Stimulated activated naive CD4-positive, alpha-beta T cell treated with Interleukin-2 at 50 U/mL for 16 hours (primary cell): Measurements from ENCODE around the gene TCEAL7.
A peak's percentile ranks its signal among the peaks of the same experiment; 100 is the strongest.
"Not testable (repeated sequence)": the region's sequence is repeated elsewhere in the genome, so short reads cannot be mapped to it uniquely, and the experiment has no call there.

Experiments used
- DNase-seq: peaks from one replicate; lab custom pipeline; 2025; lab: John Stamatoyannopoulos, UW

Gene TCEAL7

DNA sequence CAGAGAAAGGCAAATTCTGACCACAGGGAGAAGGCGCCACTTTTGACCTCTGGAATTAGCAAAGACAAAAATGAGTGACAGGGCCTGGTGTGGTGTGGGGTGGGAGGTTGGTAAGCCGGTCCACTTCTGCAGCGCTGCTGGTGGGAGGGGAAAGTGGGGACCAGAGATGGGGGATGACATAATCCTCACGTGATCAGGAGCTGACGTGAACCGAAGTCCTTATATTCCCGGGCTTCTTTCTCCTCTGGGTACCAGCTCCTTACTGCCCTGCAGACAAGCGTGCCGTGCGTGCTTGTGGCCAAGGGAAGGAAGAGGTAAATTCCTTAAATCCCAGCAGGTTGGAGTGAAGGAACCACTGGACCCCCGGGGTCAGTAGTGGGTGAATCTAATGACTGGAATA, at the start of gene TCEAL7:
Gene TCEAL7, plus strand, starts transcription at position 249 of the 400 bp plus-strand sequence. CDS start 1,165 bp downstream, outside the sequence.
- DNase-seq, result no peak

DNA sequence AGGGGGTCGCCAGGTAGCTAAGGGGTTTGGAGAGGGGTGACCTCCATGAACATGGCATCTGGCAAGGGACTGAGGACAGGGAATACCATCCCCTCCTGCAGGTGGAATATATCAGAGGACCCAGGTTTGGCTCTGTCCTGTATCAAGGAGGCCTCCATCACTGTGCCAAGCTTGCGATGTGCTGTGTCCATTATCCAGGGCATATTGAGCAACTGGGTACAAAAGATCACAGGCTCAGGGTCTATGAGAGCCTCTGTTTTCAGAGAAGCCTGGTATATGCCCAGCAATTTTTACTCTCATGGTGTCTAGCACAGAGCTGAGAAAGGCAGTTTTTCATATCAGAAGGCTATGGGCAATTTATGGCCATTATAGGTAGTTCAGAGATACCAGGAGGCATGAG, 36.9 kb upstream of the TCEAL7 start:
- DNase-seq, result no peak

DNA sequence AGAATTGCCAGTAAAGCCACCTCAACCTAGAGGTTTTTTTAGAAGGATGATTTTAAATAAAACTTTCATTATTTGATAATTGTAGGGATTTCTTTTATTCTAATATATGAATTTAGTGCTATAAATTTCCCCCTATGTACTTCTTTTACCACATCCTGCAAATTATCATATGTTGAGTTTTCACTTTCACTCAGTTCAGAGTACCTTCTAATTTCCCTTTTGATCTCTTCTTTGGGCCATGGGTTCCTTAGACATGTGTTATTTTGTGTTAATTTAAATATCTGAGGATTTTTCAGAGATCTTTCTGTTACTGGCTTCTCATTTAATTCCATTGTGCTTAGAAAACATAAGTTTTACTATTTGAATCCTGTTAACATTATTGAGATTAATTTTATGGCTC, 25.3 kb upstream of the TCEAL7 start:
- no peak for DNase-seq

DNA sequence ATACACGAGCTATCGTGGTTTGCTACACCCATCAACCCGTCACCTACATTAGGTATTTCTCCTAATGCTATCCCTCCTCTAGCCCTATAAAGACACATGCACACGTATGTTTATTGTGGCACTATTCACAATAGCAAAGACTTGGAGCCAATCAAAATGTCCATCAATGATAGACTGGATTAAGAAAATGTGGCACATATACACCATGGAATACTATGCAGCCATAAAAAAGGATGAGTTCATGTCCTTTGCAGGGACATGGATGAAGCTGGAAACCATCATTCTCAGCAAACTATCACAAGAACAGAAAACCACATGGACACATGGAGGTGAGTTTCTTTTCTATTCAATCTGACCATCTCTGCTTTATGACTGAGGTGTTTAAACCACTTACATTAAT, 24.4 kb upstream of the TCEAL7 start:
- DNase-seq, result not testable (repeated sequence)

GRCh38 chrX:103309860-103310554, 20.0 kb upstream of the TCEAL7 start:
- DNase-seq, result no peak

DNA sequence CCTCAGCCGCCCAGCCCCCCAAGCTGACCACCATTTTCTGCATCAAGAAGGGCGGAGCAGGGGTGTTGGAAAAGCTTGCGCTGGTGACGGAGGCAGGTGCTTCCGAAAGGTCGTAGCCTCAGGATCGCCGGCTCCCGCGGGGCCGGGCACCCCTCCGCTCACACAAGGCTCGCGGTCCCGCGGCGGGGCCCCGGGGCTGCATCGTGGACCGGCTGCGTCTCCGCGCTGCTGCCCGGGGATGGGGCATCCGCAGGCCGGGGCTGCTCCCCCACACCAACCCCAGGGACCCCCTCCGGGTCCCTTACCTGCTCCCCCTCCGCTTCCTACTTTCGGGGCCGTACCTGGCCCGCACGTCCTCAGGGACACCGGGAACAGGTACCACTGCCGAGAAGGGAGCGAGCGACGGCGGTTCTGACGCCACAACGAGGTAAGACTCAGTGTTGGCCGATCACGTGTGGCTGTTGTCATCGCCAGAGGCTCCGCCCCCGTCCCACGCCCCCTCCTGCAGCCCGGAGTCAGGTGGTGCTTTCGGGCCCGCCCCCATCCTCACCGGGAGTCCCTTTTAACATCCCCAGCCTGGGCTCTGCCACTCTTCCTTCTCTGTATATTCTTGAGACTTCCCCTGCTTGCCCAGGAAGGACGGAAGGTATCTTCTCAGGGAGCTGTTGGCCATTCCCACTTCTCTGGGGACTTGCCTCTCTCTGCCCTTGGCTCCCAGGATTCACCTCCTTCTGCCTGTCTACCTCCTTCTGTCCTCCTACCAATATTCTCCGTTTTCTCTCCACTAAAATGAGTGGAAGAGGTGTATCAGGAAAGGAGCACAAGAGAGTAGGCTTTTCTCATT, 19.3 kb upstream of the TCEAL7 start, which contains the start of gene BEX2:
Gene BEX2, minus strand, starts transcription at position 436 of the 844 bp plus-strand sequence. CDS start 1,014 bp downstream, outside the sequence.
- DNase-seq, result peak; percentile 84

DNA sequence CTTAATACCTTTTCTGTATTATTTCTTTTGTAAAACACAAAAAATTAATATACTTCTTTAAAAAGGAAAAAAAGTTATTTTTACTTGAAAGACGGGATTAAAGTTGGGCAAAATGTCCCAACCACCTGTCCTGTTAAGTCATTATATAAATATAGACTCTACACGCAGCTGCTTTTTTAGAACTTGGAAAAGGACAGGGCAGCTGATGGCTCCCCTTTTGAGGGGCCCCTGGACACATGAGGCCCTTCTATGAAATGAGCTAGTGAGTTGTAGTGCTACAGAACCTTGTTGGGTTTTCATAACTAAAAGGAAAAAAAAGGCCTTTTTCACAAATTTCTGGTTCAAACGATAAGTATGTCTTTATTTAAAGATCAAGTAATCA, 18.6 kb upstream of the TCEAL7 start:
- DNase-seq, result no peak

DNA sequence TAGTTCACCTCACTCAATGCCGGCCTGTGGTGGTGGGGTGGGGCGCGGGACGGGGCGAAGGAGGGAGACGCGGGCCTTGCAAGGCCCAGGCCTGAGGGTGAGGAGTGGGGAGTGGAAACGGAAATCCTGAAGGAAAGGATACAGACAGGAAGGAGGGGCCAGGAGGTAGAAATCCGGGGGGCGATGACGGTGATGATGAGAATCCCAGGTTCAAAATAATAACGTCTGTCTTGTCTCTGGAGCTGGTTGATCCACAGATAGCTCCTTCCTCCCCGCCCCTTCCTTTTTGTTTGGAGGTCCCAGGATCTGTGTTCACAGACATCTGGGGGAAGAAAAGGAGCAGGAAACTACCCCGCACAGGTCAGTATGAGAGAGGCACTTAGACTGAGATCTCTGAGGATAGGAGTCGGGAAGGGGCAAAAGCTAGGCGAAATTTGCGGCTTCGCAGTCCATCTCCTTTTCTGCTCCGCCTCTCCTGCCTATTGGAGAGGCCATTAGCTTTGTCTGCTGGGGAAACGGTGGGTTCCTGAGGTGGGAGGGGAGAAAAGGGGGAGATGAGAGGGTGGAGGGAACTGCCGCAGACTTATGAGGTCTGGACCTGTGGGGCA, 746 bp downstream of the TCEAL7 start:
- no peak for DNase-seq

GRCh38 chrX:103338663-103339062, 8.6 kb downstream of the TCEAL7 start:
- no peak for DNase-seq

GRCh38 chrX:103343105-103343504, 13.1 kb downstream of the TCEAL7 start:
- peak; percentile 1 for DNase-seq

GRCh38 chrX:103344606-103345005, 14.6 kb downstream of the TCEAL7 start:
- no peak for DNase-seq

DNA sequence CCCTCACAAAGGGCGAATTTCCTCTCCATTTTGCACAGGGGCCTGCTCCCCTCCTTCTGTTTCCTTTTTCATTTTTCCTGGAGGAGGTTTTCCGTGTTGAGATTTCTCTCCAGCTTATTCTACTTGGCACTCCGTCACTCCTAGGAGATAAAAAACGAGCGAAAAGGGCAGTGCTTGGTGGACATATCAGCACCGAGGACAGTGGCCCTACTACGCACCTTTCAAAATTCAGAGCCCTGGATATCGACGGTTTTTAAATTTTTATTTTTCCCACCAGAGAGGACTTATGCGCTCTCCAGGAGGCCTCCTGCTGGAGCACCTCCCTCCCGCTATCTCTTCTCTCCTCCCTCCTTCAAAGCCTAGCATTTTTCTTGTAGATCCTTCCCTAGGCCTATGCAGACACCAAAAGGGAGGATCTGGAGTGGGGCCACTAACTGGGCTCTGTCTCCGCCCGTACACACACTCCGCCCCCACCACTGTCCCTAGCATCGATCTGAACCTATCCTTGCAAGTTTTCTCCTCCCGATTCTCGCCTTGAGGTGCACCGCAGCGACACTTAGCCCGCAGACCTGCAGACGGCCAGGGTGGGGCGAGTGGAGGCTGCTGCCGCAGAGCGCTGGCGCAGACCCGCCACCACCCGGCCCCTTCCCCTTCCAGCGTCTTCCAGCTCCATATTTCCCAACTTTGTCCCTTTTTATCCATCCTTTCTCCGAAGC, 17.8 kb downstream of the TCEAL7 start:
- no peak for DNase-seq

DNA sequence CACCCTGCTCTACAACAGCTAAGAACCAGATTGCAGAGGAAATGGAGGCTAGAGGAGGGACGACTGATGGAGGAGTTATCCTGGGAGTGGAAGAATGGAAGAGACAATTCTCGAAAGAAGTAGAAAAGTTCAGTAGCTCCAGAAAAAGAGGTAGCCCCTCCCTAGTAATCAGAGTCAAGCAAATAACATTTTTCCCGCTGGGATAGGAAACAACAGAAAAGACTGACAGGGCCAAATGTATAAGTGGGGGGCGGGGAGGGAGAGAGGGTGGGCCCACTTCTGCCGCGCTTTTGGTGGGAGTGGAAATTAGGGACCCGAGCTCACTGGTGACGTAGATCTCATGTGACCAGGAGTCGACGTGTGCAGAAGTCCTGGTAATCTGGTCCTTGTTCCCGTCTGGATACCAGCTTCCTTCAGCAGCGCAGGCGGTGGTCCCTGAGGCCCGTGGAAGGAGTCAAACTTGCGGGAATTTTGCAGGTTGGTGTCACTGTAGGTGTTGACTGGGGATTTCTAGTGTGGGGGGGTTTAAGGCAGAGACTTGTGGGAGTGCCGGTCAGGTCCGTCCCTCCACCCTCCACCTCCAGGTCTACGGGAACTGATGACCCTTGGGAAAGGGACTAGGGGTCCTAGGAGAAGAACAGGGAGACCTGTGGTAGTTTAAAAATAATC, 26.2 kb downstream of the TCEAL7 start, which contains the start of gene TCEAL9:
Gene TCEAL9, plus strand, starts transcription at position 377 of the 669 bp plus-strand sequence. CDS start 1,179 bp downstream, outside the sequence.
- no peak for DNase-seq

GRCh38 chrX:103356858-103357257, 26.8 kb downstream of the TCEAL7 start:
- DNase-seq, result no peak

- DNase-seq, result no peak
Observed at GRCh38 chrX:103357871-103358270, 27.8 kb downstream of the TCEAL7 start.

DNA sequence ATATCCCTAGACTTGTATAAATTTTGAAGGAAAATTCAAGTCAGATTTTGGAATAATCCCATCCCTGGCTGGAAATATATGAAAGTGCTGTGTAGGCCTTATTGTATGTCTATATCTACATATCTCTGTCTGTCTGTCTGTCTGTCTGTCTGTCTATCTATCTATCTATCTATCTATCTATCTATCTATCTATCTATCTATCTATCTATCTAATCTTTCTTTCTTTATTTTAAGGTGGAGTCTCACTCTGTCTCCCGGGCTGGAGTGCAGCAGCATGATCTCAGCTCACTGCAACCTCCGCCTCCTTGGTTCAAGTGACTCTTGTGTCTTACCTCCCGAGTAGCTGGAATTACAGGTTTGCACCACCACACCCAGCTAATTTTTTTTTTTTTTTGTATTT, 29.6 kb downstream of the TCEAL7 start:
- DNase-seq, result not testable (repeated sequence)

DNA sequence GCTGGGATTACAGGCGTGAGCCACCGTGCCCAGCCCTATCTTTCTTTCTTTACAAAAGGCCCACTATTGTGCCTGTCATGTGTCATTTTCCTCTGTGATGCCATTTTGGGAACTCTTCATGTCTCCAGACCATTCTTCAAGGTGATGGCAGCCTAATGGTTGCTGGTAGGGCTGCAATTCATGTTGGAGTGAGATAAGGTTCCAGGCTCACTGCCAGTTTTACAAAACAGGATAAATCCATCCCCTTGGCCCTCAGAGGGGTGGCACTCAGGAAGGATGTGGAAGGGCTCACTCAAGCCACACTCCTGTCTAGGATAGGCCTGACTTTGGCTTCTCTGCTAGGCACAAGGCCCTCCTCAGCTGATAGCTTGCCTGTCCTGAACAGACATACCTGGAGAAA, 30.1 kb downstream of the TCEAL7 start:
- no peak for DNase-seq

GRCh38 chrX:103360916-103361315, 30.9 kb downstream of the TCEAL7 start:
- DNase-seq, result no peak

- DNase-seq, result no peak
Observed at GRCh38 chrX:103361798-103362197, 31.8 kb downstream of the TCEAL7 start.

DNA sequence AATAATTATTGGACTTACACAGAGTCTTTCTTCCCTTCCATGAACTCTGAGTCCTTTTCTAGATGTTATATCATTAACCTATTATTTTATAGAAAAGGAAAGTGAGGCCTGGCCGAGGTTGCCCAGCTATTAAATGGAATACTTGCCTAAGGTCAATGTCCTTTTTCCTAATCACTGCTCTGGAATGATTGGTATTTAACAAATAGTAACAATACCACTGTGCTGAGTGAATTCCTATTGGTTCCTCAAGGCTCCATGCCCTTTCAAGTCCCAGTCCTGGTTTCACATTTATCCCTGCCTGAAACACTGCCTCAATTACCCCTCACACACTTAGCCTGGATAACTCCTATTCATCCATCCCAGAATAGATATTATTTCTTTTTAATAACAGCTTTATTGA, 32.4 kb downstream of the TCEAL7 start:
- DNase-seq, result no peak

GRCh38 chrX:103363046-103363445, 33.0 kb downstream of the TCEAL7 start:
- no peak for DNase-seq
